Measurements from ENCODE around the gene FAM107B. TPM values are rescaled to one million over a fixed set of nuclear protein-coding genes. Genes with fewer than 3 reads are reported as not detected.

The FAM107B gene
- total RNA-seq, 6 experiments from 2014 or later = 58.6 to 116 (median 68.7) TPM

GRCh38 chr10:14621037-14621436, 153.7 kb downstream of the FAM107B start:
- Histone ChIP-seq H3K4me1 (peaks cover 0 to 5% (median 0%) of the 10 kb centered on the region in 4 donors), H3K4me3 (no peak overlapping the region), H3K27ac (no peak overlapping the region), H3K36me3 (no peaks in the 10 kb centered on the region), H3K9me3 (no peaks in the 10 kb centered on the region), H3K27me3 (no peaks in the 10 kb centered on the region)
- intact Hi-C loops (cut with DNase I) = no loop called here
- DNase-seq (no peak), ATAC-seq (no peak)
- WGBS (ENCODE audit: insufficient coverage, low coverage, low lambda C conversion rate, missing lambda C conversion rate) = 62% methylated on average over 1 of the region's 1 CpG
- TF ChIP-seq POLR2A (IDR thresholded peaks at IDR 0.05) = no peak
- TF ChIP-seq, protein P1, sequence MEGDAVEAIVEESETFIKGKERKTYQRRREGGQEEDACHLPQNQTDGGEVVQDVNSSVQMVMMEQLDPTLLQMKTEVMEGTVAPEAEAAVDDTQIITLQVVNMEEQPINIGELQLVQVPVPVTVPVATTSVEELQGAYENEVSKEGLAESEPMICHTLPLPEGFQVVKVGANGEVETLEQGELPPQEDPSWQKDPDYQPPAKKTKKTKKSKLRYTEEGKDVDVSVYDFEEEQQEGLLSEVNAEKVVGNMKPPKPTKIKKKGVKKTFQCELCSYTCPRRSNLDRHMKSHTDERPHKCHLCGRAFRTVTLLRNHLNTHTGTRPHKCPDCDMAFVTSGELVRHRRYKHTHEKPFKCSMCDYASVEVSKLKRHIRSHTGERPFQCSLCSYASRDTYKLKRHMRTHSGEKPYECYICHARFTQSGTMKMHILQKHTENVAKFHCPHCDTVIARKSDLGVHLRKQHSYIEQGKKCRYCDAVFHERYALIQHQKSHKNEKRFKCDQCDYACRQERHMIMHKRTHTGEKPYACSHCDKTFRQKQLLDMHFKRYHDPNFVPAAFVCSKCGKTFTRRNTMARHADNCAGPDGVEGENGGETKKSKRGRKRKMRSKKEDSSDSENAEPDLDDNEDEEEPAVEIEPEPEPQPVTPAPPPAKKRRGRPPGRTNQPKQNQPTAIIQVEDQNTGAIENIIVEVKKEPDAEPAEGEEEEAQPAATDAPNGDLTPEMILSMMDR (IDR thresholded peaks at IDR 0.05) = no peak

DNA sequence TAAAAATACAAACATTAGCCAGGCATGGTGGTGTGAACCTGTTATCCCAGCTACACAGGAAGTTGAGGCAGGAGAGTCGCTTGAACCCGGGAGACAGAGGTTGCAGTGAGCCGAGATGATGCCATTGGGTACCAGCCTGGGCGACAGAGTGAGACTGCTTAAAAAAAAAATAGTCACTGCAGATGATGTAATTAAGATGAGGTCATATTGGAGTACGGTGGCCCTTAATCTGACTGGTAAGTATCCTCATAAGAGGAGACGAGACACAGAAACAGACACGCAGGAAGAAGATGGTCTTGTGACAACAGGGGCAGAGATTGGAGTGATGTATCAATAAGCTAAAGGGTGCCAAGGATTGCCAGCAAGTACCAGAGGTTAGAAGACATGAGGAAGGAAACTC, 156.0 kb downstream of the FAM107B start:
- TF ChIP-seq, protein P1 (IDR thresholded peaks at IDR 0.05) = no peak
- TF ChIP-seq POLR2A (IDR thresholded peaks at IDR 0.05) = no peak
- no peaks in the 10 kb centered on the region for H3K27me3 ChIP-seq
- H3K9me3 ChIP-seq = no peaks in the 10 kb centered on the region
- no peak for DNase-seq
- intact Hi-C loops (cut with DNase I) = no loop called here
- WGBS (ENCODE audit: insufficient coverage, low coverage, low lambda C conversion rate, missing lambda C conversion rate) = 98% methylated on average over 5 of the region's 7 CpGs
- H3K27ac ChIP-seq = no peak overlapping the region
- H3K36me3 ChIP-seq = no peaks in the 10 kb centered on the region
- no peak for ATAC-seq
- H3K4me3 ChIP-seq = no peak overlapping the region
- H3K4me1 ChIP-seq = peaks cover 0 to 5% (median 0%) of the 10 kb centered on the region in 4 donors

DNA sequence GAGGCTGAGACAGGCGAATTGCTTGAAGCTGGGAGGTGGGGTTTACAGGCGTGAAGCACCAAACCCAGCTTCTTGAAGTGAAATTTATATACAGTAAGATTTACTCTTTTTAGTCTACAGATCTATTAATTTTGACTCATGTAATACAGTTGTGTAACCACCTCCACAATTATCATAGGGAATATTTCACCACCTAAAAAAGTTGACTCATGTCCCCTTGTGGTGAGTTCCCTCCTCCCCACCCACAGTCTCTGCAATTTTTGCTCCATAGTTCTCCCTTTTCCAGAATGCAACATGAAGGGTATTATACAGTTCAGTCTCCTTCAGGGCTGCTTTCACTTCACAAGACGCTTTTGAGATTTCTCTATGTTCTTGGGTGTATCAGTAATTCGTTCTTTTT, 156.8 kb downstream of the FAM107B start:
- 63% methylated on average over 4 of the region's 4 CpGs for WGBS (ENCODE audit: insufficient coverage, low coverage, low lambda C conversion rate, missing lambda C conversion rate)
- Histone ChIP-seq H3K4me3 (no peak overlapping the region), H3K27ac (no peak overlapping the region), H3K27me3 (no peaks in the 10 kb centered on the region), H3K4me1 (peaks cover 0 to 12% (median 2%) of the 10 kb centered on the region in 4 donors), H3K36me3 (no peaks in the 10 kb centered on the region), H3K9me3 (no peaks in the 10 kb centered on the region)
- TF ChIP-seq, protein P1 (IDR thresholded peaks at IDR 0.05) = peak in 2 of 4 donors; percentile 9 to 22
- no peak for TF ChIP-seq POLR2A (IDR thresholded peaks at IDR 0.05)
- DNase-seq (no peak), ATAC-seq (peak; percentile 43 to 75 (median 56))
- intact Hi-C loops (cut with DNase I) = no loop called here

DNA sequence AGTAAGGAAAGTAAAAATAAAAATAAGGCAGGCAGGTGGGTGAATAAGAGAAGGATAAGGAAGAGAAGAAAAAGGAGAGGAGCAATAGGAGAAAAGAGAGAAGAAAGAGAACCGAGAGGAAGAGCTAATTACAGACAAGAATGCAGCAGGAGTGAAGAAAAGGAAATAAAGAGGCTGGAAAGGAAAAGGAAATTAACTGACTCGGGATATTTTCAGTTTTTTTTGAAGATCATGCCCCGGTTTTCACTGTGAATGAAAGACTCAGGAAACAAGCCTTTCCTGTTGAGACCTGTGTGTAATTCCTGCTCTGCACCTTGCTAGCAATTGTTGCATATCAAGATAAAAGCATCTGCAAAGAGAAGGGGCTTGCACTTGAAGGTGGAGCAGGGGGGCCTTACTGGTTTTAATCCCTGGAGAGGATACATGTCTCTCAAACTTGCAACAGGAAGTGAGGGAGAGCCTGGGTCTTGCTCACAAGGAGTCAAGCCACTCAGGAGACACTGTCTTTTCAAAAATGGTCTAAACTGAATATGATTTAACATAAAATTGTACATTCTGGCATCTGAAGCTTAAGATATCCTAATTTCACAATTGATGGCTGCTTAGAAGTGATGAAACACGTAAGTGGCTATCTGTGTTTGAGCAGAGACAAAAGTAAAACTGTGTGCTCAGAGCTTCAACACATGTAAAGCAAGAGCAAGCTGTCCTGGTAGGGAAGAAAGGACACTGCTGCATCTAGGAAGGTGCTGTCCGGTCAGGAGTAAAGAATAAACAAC, 157.6 kb downstream of the FAM107B start:
- Histone ChIP-seq H3K9me3 (no peaks in the 10 kb centered on the region), H3K27me3 (no peaks in the 10 kb centered on the region), H3K27ac (no peak overlapping the region), H3K4me3 (no peak overlapping the region), H3K4me1 (peaks cover 0 to 17% (median 2%) of the 10 kb centered on the region in 4 donors), H3K36me3 (no peaks in the 10 kb centered on the region)
- intact Hi-C loops (cut with DNase I) = no loop called here
- WGBS (ENCODE audit: insufficient coverage, low coverage, low lambda C conversion rate, missing lambda C conversion rate) = 29% methylated on average over 4 of the region's 5 CpGs
- peak in 3 of 4 donors; percentile 25 to 34 (median 25) for ATAC-seq
- TF ChIP-seq, protein P1 (IDR thresholded peaks at IDR 0.05) = no peak
- TF ChIP-seq POLR2A (IDR thresholded peaks at IDR 0.05) = no peak
- DNase-seq = no peak

All from right lobe of liver (tissue), 6 donors.